A549 (cell line): ENCODE measurements around the gene DERL3. TPM values are rescaled to one million over a fixed set of nuclear protein-coding genes. Genes with fewer than 3 reads are reported as not detected.

Experiments
- ATAC-seq, 2 experiments: fragments of 200-7000 bp in 1 of 2; fragments of >200 bp in 1 of 2; cut with Nextera tagmentation in 1 of 2; cut with Tn5 transposase in 1 of 2; 3 replicates each; pipeline versions ENCODE4 v1.8.0 to v1.9.1; 2018 to 2020; ENCODE audit warnings: mild to moderate bottlenecking in 1 of 2, moderate library complexity in 1 of 2
- CTCF ChIA-PET: fragments of 300-600 bp; sonication (Branson Sonifier 250); formaldehyde crosslinking; extraction: SDS; loops from one replicate; lab custom pipeline; 2021; ENCODE audit warnings: antibody characterized with exemption, inconsistent platforms; lab: Yijun Ruan, JAX
- POLR2A ChIA-PET: fragments of 350-600 bp; formaldehyde crosslinking; extraction: SDS; loops from one replicate; lab custom pipeline; 2021; ENCODE audit warnings: antibody characterized with exemption, inconsistent platforms; lab: Yijun Ruan, JAX
- DNase-seq, 2 experiments: peaks; one replicate each; pipeline versions ENCODE4 v3.0.0 to v3.0.0-alpha.2; 2011 to 2016; ENCODE audit warnings: low read depth in 1 of 2, low spot score in 1 of 2
- FAIRE-seq: peaks from 2 replicates; lab custom pipeline; 2011; peaks lifted over from hg19 to GRCh38; lab: Jason Lieb, UNC
- H3K27ac ChIP-seq, 2 experiments: fragments of >200 bp; sonication (Bioruptor Twin); formaldehyde crosslinking; 3 replicates each; pipeline ENCODE4 v1.5.1; 2016 to 2017
- H3K4me1 ChIP-seq: fragments of >200 bp; sonication (Bioruptor Twin); formaldehyde crosslinking; 3 replicates; pipeline ENCODE4 v1.6.1; 2016
- H3K4me2 ChIP-seq: fragments of >200 bp; sonication (Bioruptor Twin); formaldehyde crosslinking; 3 replicates; pipeline ENCODE4 v1.6.1; 2016
- H3K4me3 ChIP-seq: fragments of >200 bp; sonication (Bioruptor Twin); formaldehyde crosslinking; 3 replicates; pipeline ENCODE4 v1.5.1; 2016
- H3K9me3 ChIP-seq: fragments of >200 bp; sonication (Bioruptor Twin); formaldehyde crosslinking; 3 replicates; pipeline ENCODE4 v1.6.1; 2016
- ATOH8 ChIP-seq: fragments of 250-450 bp; sonication (Bioruptor Pico); IDR thresholded peaks from 2 replicates; pipeline ENCODE4 v1.5.0; 2020; ENCODE audit warnings: low read depth, mild to moderate bottlenecking, moderate library complexity
- BHLHE40 ChIP-seq: IDR thresholded peaks from 2 replicates; pipeline ENCODE4 v1.6.1; 2012; ENCODE audit warnings: low read depth, low read length, inconsistent platforms
- CBX8 ChIP-seq: fragments of 200-600 bp; sonication (generic); IDR thresholded peaks from 2 replicates; pipeline ENCODE4 v1.6.1; 2016
- CEBPB ChIP-seq, 2 experiments: fragments of >200 bp in 1 of 2; sonication (Bioruptor Twin) in 1 of 2; formaldehyde crosslinking in 1 of 2; IDR thresholded peaks; 2 replicates each; pipeline ENCODE4 v1.6.1; 2012 to 2016
- CHD2 ChIP-seq: fragments of 150-350 bp; IDR thresholded peaks from 2 replicates; pipeline ENCODE4 v1.6.1; 2014; ENCODE audit warnings: low read length; ENCODE audit not compliant: partially characterized antibody
- EHF ChIP-seq: fragments of 250-450 bp; sonication (Bioruptor Pico); IDR thresholded peaks from 2 replicates; pipeline ENCODE4 v1.5.0; 2020; ENCODE audit warnings: mild to moderate bottlenecking
- EP300 ChIP-seq, 2 experiments: fragments of >200 bp; sonication (Bioruptor Twin); formaldehyde crosslinking; IDR thresholded peaks; 2 replicates in 1 of 2; 3 replicates in 1 of 2; pipeline ENCODE4 v1.6.1; 2016 to 2017
- ESRRA ChIP-seq: fragments of 150-350 bp; IDR thresholded peaks from 2 replicates; pipeline ENCODE4 v1.6.1; 2014; ENCODE audit warnings: mild to moderate bottlenecking, low read length, borderline replicate concordance
- FOXS1 ChIP-seq: fragments of 250-450 bp; sonication (Bioruptor Pico); IDR thresholded peaks from 2 replicates; pipeline ENCODE4 v1.5.0; 2020; ENCODE audit warnings: mild to moderate bottlenecking, moderate library complexity
- GATA3 ChIP-seq: IDR thresholded peaks from 2 replicates; pipeline ENCODE4 v1.6.1; 2012; ENCODE audit warnings: borderline replicate concordance
- HMGXB4 ChIP-seq: fragments of 250-450 bp; sonication (Bioruptor Pico); IDR thresholded peaks from 2 replicates; pipeline ENCODE4 v1.5.0; 2021; ENCODE audit warnings: mild to moderate bottlenecking, moderate library complexity, borderline replicate concordance
- HOXB5 ChIP-seq: fragments of 250-450 bp; sonication (Bioruptor Pico); IDR thresholded peaks from 2 replicates; pipeline ENCODE4 v1.5.0; 2020; ENCODE audit warnings: mild to moderate bottlenecking, moderate library complexity
- JUN ChIP-seq, 2 experiments: fragments of >200 bp; sonication (Bioruptor Twin); formaldehyde crosslinking; IDR thresholded peaks; 2 replicates in 1 of 2; 3 replicates in 1 of 2; pipeline ENCODE4 v1.6.1; 2016 to 2017
- KDM1A ChIP-seq: fragments of 200-600 bp; sonication (generic); IDR thresholded peaks from 2 replicates; pipeline ENCODE4 v1.6.1; 2016; ENCODE audit warnings: low read depth, mild to moderate bottlenecking
- KDM5A ChIP-seq: fragments of 200-600 bp; sonication (generic); IDR thresholded peaks from 2 replicates; pipeline ENCODE4 v1.6.1; 2016; ENCODE audit warnings: antibody characterized with exemption, mild to moderate bottlenecking
- MAFK ChIP-seq: fragments of 450-650 bp; IDR thresholded peaks from 2 replicates; pipeline ENCODE4 v1.6.1; 2014; ENCODE audit not compliant: partially characterized antibody
- MAX ChIP-seq: IDR thresholded peaks from 2 replicates; pipeline ENCODE4 v1.6.1; 2012
- MAZ ChIP-seq: fragments of 150-350 bp; IDR thresholded peaks from 2 replicates; pipeline ENCODE4 v1.6.1; 2014; ENCODE audit warnings: antibody characterized with exemption, low read depth, low read length, borderline replicate concordance
- MYC ChIP-seq: IDR thresholded peaks from 2 replicates; pipeline ENCODE4 v1.6.1; 2012; ENCODE audit warnings: mild to moderate bottlenecking, inconsistent platforms, low read length, improper control_type of control experiment, borderline replicate concordance
- NFE2L2 ChIP-seq: fragments of 150-350 bp; conservative IDR thresholded peaks from 2 replicates; pipeline ENCODE4 v1.6.1; 2014; ENCODE audit warnings: low read length
- PBX3 ChIP-seq: IDR thresholded peaks from 2 replicates; pipeline ENCODE4 v1.6.1; 2012
- PHF8 ChIP-seq: fragments of 200-600 bp; sonication (generic); IDR thresholded peaks from 2 replicates; pipeline ENCODE4 v1.6.1; 2016; ENCODE audit warnings: low read depth, mild to moderate bottlenecking, antibody characterized with exemption, moderate library complexity, borderline replicate concordance
- POLR2A ChIP-seq: IDR thresholded peaks from 2 replicates; pipeline ENCODE4 v1.6.1; 2012; ENCODE audit warnings: mild to moderate bottlenecking, low read length
- RAD21 ChIP-seq, 2 experiments: fragments of >200 bp in 1 of 2; sonication (Bioruptor Twin) in 1 of 2; formaldehyde crosslinking in 1 of 2; IDR thresholded peaks in 1 of 2; conservative IDR thresholded peaks in 1 of 2; 2 replicates in 1 of 2; 3 replicates in 1 of 2; pipeline ENCODE4 v1.6.1; 2012 to 2018; ENCODE audit warnings: inconsistent platforms in 1 of 2
- RFX5 ChIP-seq: fragments of 450-650 bp; IDR thresholded peaks from 2 replicates; pipeline ENCODE4 v1.7.1; 2014; ENCODE audit warnings: antibody characterized with exemption, mild to moderate bottlenecking, moderate library complexity
- SREBF2 ChIP-seq: fragments of 450-650 bp; IDR thresholded peaks from 2 replicates; pipeline ENCODE4 v1.6.1; 2014; ENCODE audit warnings: mild to moderate bottlenecking, moderate library complexity
- USF2 ChIP-seq: fragments of 450-650 bp; IDR thresholded peaks from 2 replicates; pipeline ENCODE4 v1.6.1; 2014; ENCODE audit warnings: antibody characterized with exemption
- ZC3H11A ChIP-seq: fragments of 450-650 bp; IDR thresholded peaks from 2 replicates; pipeline ENCODE4 v1.6.1; 2014; ENCODE audit warnings: antibody characterized with exemption, mild to moderate bottlenecking
- ZSCAN20 ChIP-seq: fragments of 250-450 bp; sonication (Bioruptor Pico); IDR thresholded peaks from 2 replicates; pipeline ENCODE4 v1.8.0; 2022; ENCODE audit warnings: mild to moderate bottlenecking, moderate library complexity
- WGBS: methylation state at CpG from one replicate; pipeline ENCODE4 v1.1.6; 2017; ENCODE audit errors: missing lambda C conversion rate; 5-methylcytosine and 5-hydroxymethylcytosine counted together
- polyA plus RNA-seq, 4 experiments: library from polyadenylated mRNA; depleted of rRNA in 3 of 4; stranded (reverse); fragments of >200 nt; fragmentation: RNase III in 1 of 4; extraction: RNeasy Plus Mini Kit Qiagen cat#74134 plus additional on column Dnase treatment in 1 of 4; gene quantifications; 2 replicates in 3 of 4; 3 replicates in 1 of 4; pipeline ENCODE4 v1.2.3, GENCODE V29; 2011 to 2017

DERL3 gene
- polyA plus RNA-seq, 2 of the 4 experiments (the other 2 are of a cell fraction): 0.08 to 0.40 TPM

GRCh38 chr22:23787600-23787896 is 51.3 kb downstream of the DERL3 start:
- H3K4me1 ChIP-seq: peaks cover 28% of the 10 kb centered on the region
- ATAC-seq (peak; percentile 27 to 35; a peak in 4 of 6 replicates), FAIRE-seq (no peak), DNase-seq (peak in 1 of 2 experiments; percentile 15)
- ChIA-PET CTCF (interaction anchor here (3.2 kb wide), 1 partner anchor 19 kb away, joined by 14 read pairs; the partner anchor contains the start of gene CHCHD10), POLR2A (no interaction called here)
- WGBS: 5% methylated on average over 3 of the region's 5 CpGs
- peak overlapping the region; percentile 89 for H3K4me2 ChIP-seq
- peak overlapping the region; percentile 99 to 100 for H3K27ac ChIP-seq
- no peaks in the 10 kb centered on the region for H3K9me3 ChIP-seq
- peak overlapping the region; percentile 89 for H3K4me3 ChIP-seq
- TF ChIP-seq MAZ (no peak), ZSCAN20 (CRISPR knock-in tag) (no peak), PBX3 (no peak), MAX (no peak), EP300 (IDR thresholded peaks at IDR 0.05) (no peak), KDM5A (no peak), MYC (no peak), NFE2L2 (no peak), CHD2 (no peak), PHF8 (no peak), RFX5 (no peak)

GRCh38 chr22:23786752-23787599 is 51.8 kb downstream of the DERL3 start, which contains the start of gene SMARCB1:
TSS of gene SMARCB1 (plus strand) at chr22:23786966. CDS start at chr22:23787170, 204 bp downstream.
- ATAC-seq (peak; percentile 75 to 83), DNase-seq (peak; percentile 85 to 86), FAIRE-seq (no peak)
- WGBS: 0% methylated on average over 1 of the region's 97 CpGs
- no peaks in the 10 kb centered on the region for H3K9me3 ChIP-seq
- H3K4me2 ChIP-seq: peak within 1 kb of the TSS; percentile 89
- CTCF ChIA-PET: interaction anchor here (1.2 to 3.2 kb wide), 4 partner anchors 12 to 63 kb away, joined by 3 to 14 read pairs (median 6); partner anchors contain the start of gene CHCHD10
- TF ChIP-seq ATOH8: no peak
- peak; percentile 95 for TF ChIP-seq PHF8
- no peak for TF ChIP-seq CEBPB (IDR thresholded peaks at IDR 0.05)
- TF ChIP-seq CBX8: no peak
- no peak for TF ChIP-seq ESRRA
- TF ChIP-seq HMGXB4 (CRISPR knock-in tag): no peak
- peak; percentile 45 for TF ChIP-seq POLR2A
- TF ChIP-seq EHF (CRISPR knock-in tag): 0 out of 2 replicates have a peak, but pooled peaks have one; percentile 41
- no peak for TF ChIP-seq KDM1A
- TF ChIP-seq RAD21 (conservative IDR thresholded peaks at IDR 0.05 in 1 of 2, IDR thresholded peaks at IDR 0.05 in 1 of 2): no peak
- TF ChIP-seq FOXS1 (CRISPR knock-in tag): no peak
- TF ChIP-seq USF2: no peak
- no peak for TF ChIP-seq SREBF2
- TF ChIP-seq MAFK: no peak
- peak; percentile 55 to 82; a peak in 4 of 5 replicates for TF ChIP-seq JUN (IDR thresholded peaks at IDR 0.05)
- TF ChIP-seq ZC3H11A: no peak
- no peak for TF ChIP-seq KDM5A
- TF ChIP-seq BHLHE40: no peak
- TF ChIP-seq HOXB5: peak; percentile 66; the same call in 1 of the 2 replicates
- TF ChIP-seq ZSCAN20 (CRISPR knock-in tag): no peak
- no peak for TF ChIP-seq GATA3
- H3K4me3 ChIP-seq: peak within 1 kb of the TSS; percentile 89
- peaks cover 29% of the 10 kb centered on the region for H3K4me1 ChIP-seq
- H3K27ac ChIP-seq: peak within 1 kb of the TSS; percentile 99 to 100
- POLR2A ChIA-PET: no interaction called here
